GM23338 (cell line): ENCODE results near the gene COL2A1. TPM values are rescaled to one million over a fixed set of nuclear protein-coding genes. Genes with fewer than 3 reads are reported as not detected.
A peak's percentile ranks its signal among the peaks of the same experiment; 100 is the strongest.

ENCODE experiments used
- ATAC-seq: fragments of 200-7000 bp; cut with Tn5 transposase; 3 replicates; pipeline ENCODE4 v1.9.1; 2020
- DNase-seq: peaks from one replicate; pipeline ENCODE4 v3.0.0-alpha.2; 2015; ENCODE audit warnings: low spot score
- H2AFZ ChIP-seq: fragments of 200-600 bp; sonication (generic); 2 replicates; pipeline ENCODE4 v1.8.0; 2016; ENCODE audit warnings: antibody characterized with exemption, mild to moderate bottlenecking, moderate library complexity
- H3F3A ChIP-seq: fragments of 200-600 bp; sonication (generic); replicated peaks from 2 replicates; pipeline ENCODE4 v1.8.0; 2017; ENCODE audit warnings: antibody characterized with exemption, mixed run types, low read depth
- H3K27ac ChIP-seq: fragments of 200-600 bp; sonication (generic); 2 replicates; pipeline ENCODE4 v1.6.1; 2016; ENCODE audit warnings: low read depth
- H3K27me3 ChIP-seq: fragments of 200-600 bp; sonication (generic); 2 replicates; pipeline ENCODE4 v1.8.0; 2016; ENCODE audit warnings: mild to moderate bottlenecking, mixed run types, moderate library complexity; ENCODE audit not compliant: insufficient read depth
- H3K36me3 ChIP-seq: fragments of 200-600 bp; sonication (generic); 2 replicates; pipeline ENCODE4 v1.8.0; 2016; ENCODE audit warnings: mild to moderate bottlenecking; ENCODE audit not compliant: insufficient read depth
- H3K4me1 ChIP-seq: fragments of 200-600 bp; sonication (generic); 2 replicates; pipeline ENCODE4 v1.8.0; 2016; ENCODE audit warnings: mild to moderate bottlenecking, moderate library complexity; ENCODE audit not compliant: insufficient read depth
- H3K4me2 ChIP-seq: fragments of 200-600 bp; sonication (generic); 2 replicates; pipeline ENCODE4 v1.7.1; 2017; ENCODE audit warnings: mixed run types
- H3K4me3 ChIP-seq: fragments of 200-600 bp; sonication (generic); 2 replicates; pipeline ENCODE4 v1.6.1; 2016; ENCODE audit warnings: mixed run types
- H3K79me2 ChIP-seq: fragments of 200-600 bp; sonication (generic); replicated peaks from 2 replicates; pipeline ENCODE4 v1.8.0; 2017; ENCODE audit warnings: mild to moderate bottlenecking; ENCODE audit not compliant: insufficient read depth
- H3K9me2 ChIP-seq: fragments of 200-600 bp; sonication (generic); 2 replicates; pipeline ENCODE4 v1.8.0; 2017; ENCODE audit not compliant: insufficient read depth
- H4K20me1 ChIP-seq: fragments of 200-600 bp; sonication (generic); replicated peaks from 2 replicates; pipeline ENCODE4 v1.8.0; 2017; ENCODE audit warnings: mild to moderate bottlenecking; ENCODE audit not compliant: insufficient read depth
- H3K27ac Mint-ChIP-seq: 2 replicates; pipeline ENCODE4 v1.8.0; 2020; ENCODE audit warnings: inconsistent platforms, mild to moderate bottlenecking, moderate library complexity, mixed read lengths
- H3K27me3 Mint-ChIP-seq: 3 replicates; pipeline ENCODE4 v1.8.0; 2022; ENCODE audit warnings: low read depth, mild to moderate bottlenecking, moderate library complexity, mixed read lengths, inconsistent platforms; ENCODE audit not compliant: insufficient read depth, poor library complexity
- H3K36me3 Mint-ChIP-seq: 3 replicates; pipeline ENCODE4 v1.8.0; 2021; ENCODE audit warnings: low read depth, mild to moderate bottlenecking, inconsistent platforms, moderate library complexity, mixed read lengths
- H3K4me1 Mint-ChIP-seq: 3 replicates; pipeline ENCODE4 v1.8.0; 2020; ENCODE audit warnings: mild to moderate bottlenecking, inconsistent platforms, mixed read lengths
- H3K4me3 Mint-ChIP-seq: 3 replicates; pipeline ENCODE4 v1.8.0; 2021; ENCODE audit warnings: moderate library complexity, mild to moderate bottlenecking, inconsistent platforms, mixed read lengths
- H3K9me3 Mint-ChIP-seq: 3 replicates; pipeline ENCODE4 v1.8.0; 2020; ENCODE audit warnings: moderate library complexity, mild to moderate bottlenecking, inconsistent platforms, mixed read lengths
- CREB1 ChIP-seq: fragments of 250-450 bp; sonication (Bioruptor Pico); IDR thresholded peaks from 2 replicates; pipeline ENCODE4 v1.5.0; 2020; ENCODE audit warnings: low read depth, mild to moderate bottlenecking, moderate library complexity
- EZH2 ChIP-seq: fragments of 200-600 bp; sonication (generic); IDR thresholded peaks from one replicate; pipeline ENCODE4 v1.8.0; 2017; ENCODE audit warnings: antibody characterized with exemption, mild to moderate bottlenecking, low read depth; ENCODE audit not compliant: unreplicated experiment
- EZH2phosphoT487 ChIP-seq: fragments of 200-600 bp; sonication (generic); IDR thresholded peaks from one replicate; pipeline ENCODE4 v1.8.1; 2018; ENCODE audit warnings: antibody characterized with exemption; ENCODE audit not compliant: unreplicated experiment
- NANOG ChIP-seq: IDR thresholded peaks from 2 replicates; pipeline ENCODE4 v1.6.1; 2016; ENCODE audit warnings: antibody characterized with exemption, borderline replicate concordance
- ZNF114 ChIP-seq: fragments of 250-450 bp; sonication (Bioruptor Pico); IDR thresholded peaks from 2 replicates; pipeline ENCODE4 v1.5.0; 2020; ENCODE audit warnings: mild to moderate bottlenecking, moderate library complexity
- long read RNA-seq: library from polyadenylated mRNA; unstranded; transcript quantifications from one replicate; pipeline ENCODE4 v2.0.0, GENCODE V29; 2020; ENCODE audit not compliant: unreplicated experiment
- polyA plus RNA-seq: library from polyadenylated mRNA; unstranded; fragments of >200 nt; fragmentation: Nextera tagmentation; extraction: Ambion mirVana; gene quantifications from 2 replicates; pipeline ENCODE4 v1.2.1, GENCODE V29; 2016
- total RNA-seq: library from RNA; depleted of rRNA; stranded (reverse); fragments of >200 nt; shearing (Covaris generic); gene quantifications from 2 replicates; pipeline ENCODE4 v1.2.3, GENCODE V29; 2014; rRNA removed
- TF ChIP-seq, protein P1 (sequence below): IDR thresholded peaks from one replicate; pipeline ENCODE4 v1.6.1; 2018; ENCODE audit warnings: antibody characterized with exemption; ENCODE audit not compliant: unreplicated experiment
- TF ChIP-seq, protein P2 (sequence below), 2 experiments: fragments of 200-600 bp in 1 of 2; sonication (generic) in 1 of 2; conservative IDR thresholded peaks; 2 replicates each; pipeline versions ENCODE4 v1.5.1 to v1.6.1; 2016 to 2017; ENCODE audit warnings: antibody characterized with exemption in 2 of 2, low read depth in 2 of 2, mild to moderate bottlenecking in 2 of 2, moderate library complexity in 1 of 2
- TF ChIP-seq, protein P3 (sequence below): fragments of 250-450 bp; sonication (Bioruptor Pico); IDR thresholded peaks from 2 replicates; pipeline ENCODE4 v1.5.0; 2020; ENCODE audit warnings: mild to moderate bottlenecking, moderate library complexity

COL2A1 gene
- total RNA-seq, result 24.6 and 31.8 TPM in 2 replicates
- polyA plus RNA-seq, result 5.9 and 7.0 TPM in 2 replicates
- long read RNA-seq, partial matches to known transcripts, result 1 of 1 reads
- long read RNA-seq, other reads (novel, unspliced or antisense), result 0 of 1 reads

DNA sequence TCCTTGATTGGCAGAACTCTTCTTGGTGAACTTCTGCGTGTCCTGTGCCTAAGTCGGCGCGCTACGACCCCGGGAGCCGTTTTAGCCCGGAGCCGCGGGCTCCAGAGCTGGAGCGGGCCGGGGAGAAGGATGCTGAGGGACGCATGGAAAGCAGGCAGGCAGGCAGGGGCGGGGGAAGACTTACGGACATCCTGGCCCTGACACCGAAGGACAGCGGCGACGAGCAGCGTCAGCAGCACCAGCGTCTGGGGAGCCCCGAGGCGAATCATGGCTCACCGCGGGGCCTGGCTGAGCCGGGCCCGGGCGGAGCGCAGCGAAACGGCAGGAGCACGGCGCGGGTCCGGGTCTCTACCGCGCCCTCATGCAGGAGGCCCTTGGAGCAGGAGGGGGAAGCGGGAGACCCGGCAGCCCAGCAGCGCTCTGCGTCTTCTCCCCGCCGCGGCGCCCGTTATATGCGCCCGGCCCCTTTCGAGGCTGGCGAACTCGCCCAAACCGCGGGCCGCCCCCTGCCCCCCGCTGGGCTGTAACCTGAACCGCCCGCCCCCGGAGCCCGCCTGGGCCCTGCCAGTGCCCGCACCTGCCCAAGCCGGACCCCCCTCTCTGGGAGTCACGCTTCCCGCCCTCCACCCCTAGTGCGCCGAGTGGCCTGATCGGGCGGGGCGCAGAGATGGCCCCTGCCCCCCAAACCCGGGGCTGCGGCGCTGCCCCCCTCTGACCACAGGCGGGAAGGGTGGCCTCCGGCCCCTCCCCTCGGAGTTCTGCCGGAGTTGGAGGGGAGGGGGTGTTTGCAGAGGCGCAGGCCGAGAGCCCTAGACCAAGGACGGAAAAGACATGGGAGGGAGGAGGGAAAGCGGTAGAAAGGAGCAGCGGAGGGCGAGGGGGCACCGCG lies at the start of gene COL2A1:
TSS of gene COL2A1 (minus strand) at position 424 of the 889 bp plus-strand sequence. CDS start at position 269, 155 bp downstream.
- peak; percentile 43 for ATAC-seq
- H2AFZ ChIP-seq, result peak within 1 kb of the TSS; percentile 97
- peak within 1 kb of the TSS; percentile 76 for H3K4me3 Mint-ChIP-seq
- H3K27me3 ChIP-seq, result peaks cover 100% of the 10 kb centered on the region
- H3K79me2 ChIP-seq, result no peaks in the 10 kb centered on the region
- H3K4me1 Mint-ChIP-seq, result peaks cover 44% of the 10 kb centered on the region
- H3K36me3 ChIP-seq, result no peaks in the 10 kb centered on the region; the same call in 1 of the 2 replicates
- H3K4me2 ChIP-seq, result peak within 1 kb of the TSS; percentile 98
- DNase-seq, result peak; percentile 81
- H3K36me3 Mint-ChIP-seq, result no peaks in the 10 kb centered on the region; the same call in 2 of the 3 replicates
- peaks cover 99% of the 10 kb centered on the region for H3K27me3 Mint-ChIP-seq
- no peaks in the 10 kb centered on the region for H3K9me2 ChIP-seq
- H3F3A ChIP-seq, result peaks cover 24% of the 10 kb centered on the region
- peaks cover 2% of the 10 kb centered on the region; the same call in 2 of the 3 replicates for H3K9me3 Mint-ChIP-seq
- peaks cover 33% of the 10 kb centered on the region for H4K20me1 ChIP-seq
- H3K4me3 ChIP-seq, result peak within 1 kb of the TSS; percentile 79
- TF ChIP-seq ZNF114 (CRISPR knock-in tag) (no peak), EZH2phosphoT487 (peak; percentile 13), EZH2 (peak; percentile 76), NANOG (no peak)
- TF ChIP-seq, protein P1, sequence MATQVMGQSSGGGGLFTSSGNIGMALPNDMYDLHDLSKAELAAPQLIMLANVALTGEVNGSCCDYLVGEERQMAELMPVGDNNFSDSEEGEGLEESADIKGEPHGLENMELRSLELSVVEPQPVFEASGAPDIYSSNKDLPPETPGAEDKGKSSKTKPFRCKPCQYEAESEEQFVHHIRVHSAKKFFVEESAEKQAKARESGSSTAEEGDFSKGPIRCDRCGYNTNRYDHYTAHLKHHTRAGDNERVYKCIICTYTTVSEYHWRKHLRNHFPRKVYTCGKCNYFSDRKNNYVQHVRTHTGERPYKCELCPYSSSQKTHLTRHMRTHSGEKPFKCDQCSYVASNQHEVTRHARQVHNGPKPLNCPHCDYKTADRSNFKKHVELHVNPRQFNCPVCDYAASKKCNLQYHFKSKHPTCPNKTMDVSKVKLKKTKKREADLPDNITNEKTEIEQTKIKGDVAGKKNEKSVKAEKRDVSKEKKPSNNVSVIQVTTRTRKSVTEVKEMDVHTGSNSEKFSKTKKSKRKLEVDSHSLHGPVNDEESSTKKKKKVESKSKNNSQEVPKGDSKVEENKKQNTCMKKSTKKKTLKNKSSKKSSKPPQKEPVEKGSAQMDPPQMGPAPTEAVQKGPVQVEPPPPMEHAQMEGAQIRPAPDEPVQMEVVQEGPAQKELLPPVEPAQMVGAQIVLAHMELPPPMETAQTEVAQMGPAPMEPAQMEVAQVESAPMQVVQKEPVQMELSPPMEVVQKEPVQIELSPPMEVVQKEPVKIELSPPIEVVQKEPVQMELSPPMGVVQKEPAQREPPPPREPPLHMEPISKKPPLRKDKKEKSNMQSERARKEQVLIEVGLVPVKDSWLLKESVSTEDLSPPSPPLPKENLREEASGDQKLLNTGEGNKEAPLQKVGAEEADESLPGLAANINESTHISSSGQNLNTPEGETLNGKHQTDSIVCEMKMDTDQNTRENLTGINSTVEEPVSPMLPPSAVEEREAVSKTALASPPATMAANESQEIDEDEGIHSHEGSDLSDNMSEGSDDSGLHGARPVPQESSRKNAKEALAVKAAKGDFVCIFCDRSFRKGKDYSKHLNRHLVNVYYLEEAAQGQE, result no peak
- no peak within 1 kb of the TSS for H3K27ac Mint-ChIP-seq
- H3K4me1 ChIP-seq, result peaks cover 50% of the 10 kb centered on the region
- no peak within 1 kb of the TSS for H3K27ac ChIP-seq

DNA sequence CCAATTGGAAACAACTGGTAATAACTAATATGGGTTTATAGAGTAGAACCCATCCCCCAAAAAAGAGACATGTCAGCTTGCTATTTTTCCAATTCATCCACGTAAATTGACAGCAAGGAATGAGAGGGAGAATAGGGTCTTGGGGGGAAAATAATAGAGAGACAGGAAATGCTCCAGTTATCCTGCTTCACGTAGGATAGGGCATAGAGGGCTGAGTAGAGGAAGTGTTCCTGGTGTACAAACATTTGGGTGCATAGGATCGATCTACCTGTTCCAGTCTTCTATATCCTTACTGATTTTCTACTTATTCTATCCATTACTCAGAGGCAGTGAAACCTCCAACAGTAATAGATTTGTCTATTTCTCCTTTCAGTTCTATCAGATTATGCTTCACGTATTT lies 49.6 kb upstream of the COL2A1 start:
- no peaks in the 10 kb centered on the region for H3F3A ChIP-seq
- H3K9me3 Mint-ChIP-seq, result no peaks in the 10 kb centered on the region
- H3K4me1 Mint-ChIP-seq, result no peaks in the 10 kb centered on the region
- no peak overlapping the region for H3K4me3 Mint-ChIP-seq
- peaks cover 4% of the 10 kb centered on the region; the same call in 1 of the 2 replicates for H3K36me3 ChIP-seq
- H3K27ac ChIP-seq, result no peak overlapping the region
- H3K4me1 ChIP-seq, result no peaks in the 10 kb centered on the region
- no peaks in the 10 kb centered on the region for H3K27me3 ChIP-seq
- peaks cover 22% of the 10 kb centered on the region; the same call in 1 of the 2 replicates for H4K20me1 ChIP-seq
- H3K36me3 Mint-ChIP-seq, result peaks cover 8% of the 10 kb centered on the region
- no peak overlapping the region for H3K4me3 ChIP-seq
- H3K27me3 Mint-ChIP-seq, result no peaks in the 10 kb centered on the region
- H2AFZ ChIP-seq, result no peak overlapping the region
- DNase-seq (no peak), ATAC-seq (no peak)
- H3K79me2 ChIP-seq, result no peaks in the 10 kb centered on the region
- H3K9me2 ChIP-seq, result no peaks in the 10 kb centered on the region
- H3K27ac Mint-ChIP-seq, result no peak overlapping the region
- H3K4me2 ChIP-seq, result no peak overlapping the region
- TF ChIP-seq CREB1 (CRISPR knock-in tag), result no peak
- TF ChIP-seq, protein P2, sequence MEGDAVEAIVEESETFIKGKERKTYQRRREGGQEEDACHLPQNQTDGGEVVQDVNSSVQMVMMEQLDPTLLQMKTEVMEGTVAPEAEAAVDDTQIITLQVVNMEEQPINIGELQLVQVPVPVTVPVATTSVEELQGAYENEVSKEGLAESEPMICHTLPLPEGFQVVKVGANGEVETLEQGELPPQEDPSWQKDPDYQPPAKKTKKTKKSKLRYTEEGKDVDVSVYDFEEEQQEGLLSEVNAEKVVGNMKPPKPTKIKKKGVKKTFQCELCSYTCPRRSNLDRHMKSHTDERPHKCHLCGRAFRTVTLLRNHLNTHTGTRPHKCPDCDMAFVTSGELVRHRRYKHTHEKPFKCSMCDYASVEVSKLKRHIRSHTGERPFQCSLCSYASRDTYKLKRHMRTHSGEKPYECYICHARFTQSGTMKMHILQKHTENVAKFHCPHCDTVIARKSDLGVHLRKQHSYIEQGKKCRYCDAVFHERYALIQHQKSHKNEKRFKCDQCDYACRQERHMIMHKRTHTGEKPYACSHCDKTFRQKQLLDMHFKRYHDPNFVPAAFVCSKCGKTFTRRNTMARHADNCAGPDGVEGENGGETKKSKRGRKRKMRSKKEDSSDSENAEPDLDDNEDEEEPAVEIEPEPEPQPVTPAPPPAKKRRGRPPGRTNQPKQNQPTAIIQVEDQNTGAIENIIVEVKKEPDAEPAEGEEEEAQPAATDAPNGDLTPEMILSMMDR (conservative IDR thresholded peaks at IDR 0.05; ENCODE audit: low read depth in 2 of 2), result no peak
- TF ChIP-seq, protein P3, sequence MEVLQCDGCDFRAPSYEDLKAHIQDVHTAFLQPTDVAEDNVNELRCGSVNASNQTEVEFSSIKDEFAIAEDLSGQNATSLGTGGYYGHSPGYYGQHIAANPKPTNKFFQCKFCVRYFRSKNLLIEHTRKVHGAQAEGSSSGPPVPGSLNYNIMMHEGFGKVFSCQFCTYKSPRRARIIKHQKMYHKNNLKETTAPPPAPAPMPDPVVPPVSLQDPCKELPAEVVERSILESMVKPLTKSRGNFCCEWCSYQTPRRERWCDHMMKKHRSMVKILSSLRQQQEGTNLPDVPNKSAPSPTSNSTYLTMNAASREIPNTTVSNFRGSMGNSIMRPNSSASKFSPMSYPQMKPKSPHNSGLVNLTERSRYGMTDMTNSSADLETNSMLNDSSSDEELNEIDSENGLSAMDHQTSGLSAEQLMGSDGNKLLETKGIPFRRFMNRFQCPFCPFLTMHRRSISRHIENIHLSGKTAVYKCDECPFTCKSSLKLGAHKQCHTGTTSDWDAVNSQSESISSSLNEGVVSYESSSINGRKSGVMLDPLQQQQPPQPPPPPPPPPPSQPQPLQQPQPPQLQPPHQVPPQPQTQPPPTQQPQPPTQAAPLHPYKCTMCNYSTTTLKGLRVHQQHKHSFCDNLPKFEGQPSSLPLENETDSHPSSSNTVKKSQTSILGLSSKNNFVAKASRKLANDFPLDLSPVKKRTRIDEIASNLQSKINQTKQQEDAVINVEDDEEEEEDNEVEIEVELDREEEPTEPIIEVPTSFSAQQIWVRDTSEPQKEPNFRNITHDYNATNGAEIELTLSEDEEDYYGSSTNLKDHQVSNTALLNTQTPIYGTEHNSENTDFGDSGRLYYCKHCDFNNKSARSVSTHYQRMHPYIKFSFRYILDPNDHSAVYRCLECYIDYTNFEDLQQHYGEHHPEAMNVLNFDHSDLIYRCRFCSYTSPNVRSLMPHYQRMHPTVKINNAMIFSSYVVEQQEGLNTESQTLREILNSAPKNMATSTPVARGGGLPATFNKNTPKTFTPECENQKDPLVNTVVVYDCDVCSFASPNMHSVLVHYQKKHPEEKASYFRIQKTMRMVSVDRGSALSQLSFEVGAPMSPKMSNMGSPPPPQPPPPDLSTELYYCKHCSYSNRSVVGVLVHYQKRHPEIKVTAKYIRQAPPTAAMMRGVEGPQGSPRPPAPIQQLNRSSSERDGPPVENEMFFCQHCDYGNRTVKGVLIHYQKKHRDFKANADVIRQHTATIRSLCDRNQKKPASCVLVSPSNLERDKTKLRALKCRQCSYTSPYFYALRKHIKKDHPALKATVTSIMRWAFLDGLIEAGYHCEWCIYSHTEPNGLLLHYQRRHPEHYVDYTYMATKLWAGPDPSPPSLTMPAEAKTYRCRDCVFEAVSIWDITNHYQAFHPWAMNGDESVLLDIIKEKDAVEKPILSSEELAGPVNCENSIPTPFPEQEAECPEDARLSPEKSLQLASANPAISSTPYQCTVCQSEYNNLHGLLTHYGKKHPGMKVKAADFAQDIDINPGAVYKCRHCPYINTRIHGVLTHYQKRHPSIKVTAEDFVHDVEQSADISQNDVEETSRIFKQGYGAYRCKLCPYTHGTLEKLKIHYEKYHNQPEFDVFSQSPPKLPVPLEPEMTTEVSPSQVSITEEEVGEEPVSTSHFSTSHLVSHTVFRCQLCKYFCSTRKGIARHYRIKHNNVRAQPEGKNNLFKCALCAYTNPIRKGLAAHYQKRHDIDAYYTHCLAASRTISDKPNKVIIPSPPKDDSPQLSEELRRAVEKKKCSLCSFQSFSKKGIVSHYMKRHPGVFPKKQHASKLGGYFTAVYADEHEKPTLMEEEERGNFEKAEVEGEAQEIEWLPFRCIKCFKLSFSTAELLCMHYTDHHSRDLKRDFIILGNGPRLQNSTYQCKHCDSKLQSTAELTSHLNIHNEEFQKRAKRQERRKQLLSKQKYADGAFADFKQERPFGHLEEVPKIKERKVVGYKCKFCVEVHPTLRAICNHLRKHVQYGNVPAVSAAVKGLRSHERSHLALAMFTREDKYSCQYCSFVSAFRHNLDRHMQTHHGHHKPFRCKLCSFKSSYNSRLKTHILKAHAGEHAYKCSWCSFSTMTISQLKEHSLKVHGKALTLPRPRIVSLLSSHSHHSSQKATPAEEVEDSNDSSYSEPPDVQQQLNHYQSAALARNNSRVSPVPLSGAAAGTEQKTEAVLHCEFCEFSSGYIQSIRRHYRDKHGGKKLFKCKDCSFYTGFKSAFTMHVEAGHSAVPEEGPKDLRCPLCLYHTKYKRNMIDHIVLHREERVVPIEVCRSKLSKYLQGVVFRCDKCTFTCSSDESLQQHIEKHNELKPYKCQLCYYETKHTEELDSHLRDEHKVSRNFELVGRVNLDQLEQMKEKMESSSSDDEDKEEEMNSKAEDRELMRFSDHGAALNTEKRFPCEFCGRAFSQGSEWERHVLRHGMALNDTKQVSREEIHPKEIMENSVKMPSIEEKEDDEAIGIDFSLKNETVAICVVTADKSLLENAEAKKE (CRISPR knock-in tag), result no peak
